ENCODE data around the gene ZNRD2. TPM values are rescaled to one million over a fixed set of nuclear protein-coding genes. Genes with fewer than 3 reads are reported as not detected.
A peak's percentile ranks its signal among the peaks of the same experiment; 100 is the strongest.

The ZNRD2 gene
- total and polyA plus RNA-seq, 10 of the 15 experiments (the other 5 are each of a cell fraction or from before 2014, with no cell fraction given): 7.9 to 111 (median 55.4) TPM

GRCh38 chr11:65590240-65590738, 20.0 kb downstream of the ZNRD2 start:
- 66% methylated on average over 8 of the region's 8 CpGs for WGBS (ENCODE audit: insufficient coverage, insufficient replicate concordance, low lambda C conversion rate, missing lambda C conversion rate)
- no peak overlapping the region for H3K27ac ChIP-seq (ENCODE audit: control insufficient read depth, insufficient read depth)
- in situ Hi-C loops (cut with MboI): no loop called here
- H3K4me2 ChIP-seq (ENCODE audit: control insufficient read depth, insufficient read depth): no peak overlapping the region
- H3K79me2 ChIP-seq (ENCODE audit: control insufficient read depth, insufficient read depth, low read length): peaks cover 16% of the 10 kb centered on the region
- no peaks in the 10 kb centered on the region for H3K27me3 ChIP-seq (replicated peaks in 1 of 2; ENCODE audit: control insufficient read depth in 2 of 2, insufficient read depth in 2 of 2, low read length in 1 of 2)
- FAIRE-seq (no peak), DNase-seq (ENCODE audit: low read depth, low spot score) (no peak), ATAC-seq (no peak)
- no peak overlapping the region for H3K9ac ChIP-seq (ENCODE audit: control insufficient read depth, insufficient read depth, low read length)
- ChIA-PET SMC1A (ENCODE audit: uncharacterized antibody, unreplicated experiment) (interaction anchor here (1.0 to 6.2 kb wide), 9 partner anchors 8 to 227 kb away, joined by 3 to 93 read pairs (median 7); partner anchors contain the start of genes EHBP1L1, FAM89B and PCNX3), POLR2A (interaction anchor here (0.7 to 6.0 kb wide), 10 partner anchors 13 to 171 kb away, joined by 3 to 129 read pairs (median 4); partner anchors contain the start of genes EHBP1L1, FAM89B, MAP3K11 and SIPA1), RAD21 (ENCODE audit: unreplicated experiment) (interaction anchor here (0.6 to 6.5 kb wide), 8 partner anchors 14 to 93 kb away, joined by 3 to 132 read pairs (median 10); partner anchors contain the start of genes EHBP1L1, FAM89B, PCNX3 and ZNRD2), CTCF (interaction anchor here (0.6 to 5.9 kb wide), 10 partner anchors 13 to 63 kb away, joined by 3 to 130 read pairs (median 7); partner anchors contain the start of genes EHBP1L1, FAM89B, MAP3K11 and PCNX3)
- no peaks in the 10 kb centered on the region for H4K20me1 ChIP-seq (ENCODE audit: control insufficient read depth, insufficient read depth)
- H3K36me3 ChIP-seq (ENCODE audit: control insufficient read depth in 2 of 2, insufficient read depth in 2 of 2, low read length in 1 of 2): peaks cover 2 to 8% of the 10 kb centered on the region in 2 experiments; a peak in 3 of 4 replicates
- peaks cover 45% of the 10 kb centered on the region for H3K4me1 ChIP-seq (ENCODE audit: control insufficient read depth, insufficient read depth, low read length)
- peak; percentile 10 for TF ChIP-seq HDGF (IDR thresholded peaks at IDR 0.05)
- no peak for TF ChIP-seq ATF3 (IDR thresholded peaks at IDR 0.05; ENCODE audit: borderline replicate concordance, extremely low read depth, low read depth, low read length)
- no TSS peak for BruUV-seq (replicated peaks)
- no peaks in the 10 kb centered on the region for H3K9me3 ChIP-seq (replicated peaks; ENCODE audit: control insufficient read depth, insufficient read depth, low read length)
- no peak overlapping the region for H3K4me3 ChIP-seq
- intact Hi-C loops (cut with micrococcal nuclease; ENCODE audit: unreplicated experiment): no loop called here
- no peak overlapping the region for H2AFZ ChIP-seq (ENCODE audit: control insufficient read depth, low read depth, low read length)
